ENCODE results near the gene MED16. TPM values are rescaled to one million over a fixed set of nuclear protein-coding genes. Genes with fewer than 3 reads are reported as not detected.

Gene MED16
- total RNA-seq, 2 donors from 2014 or later = 60.4 to 64.1 TPM

GRCh38 chr19:840519-841206, 52.3 kb downstream of the MED16 start, which contains the start of gene PRTN3:
PRTN3 (plus strand) TSS chr19:840999; CDS start chr19:841009, 10 bp downstream.
- Mint-ChIP-seq H3K9me3 (no peaks in the 10 kb centered on the region), H3K27ac (no peak within 1 kb of the TSS), H3K4me1 (peaks cover 9% of the 10 kb centered on the region), H3K36me3 (ENCODE audit: low read depth) (no peaks in the 10 kb centered on the region), H3K27me3 (peaks cover 23% of the 10 kb centered on the region), H3K4me3 (no peak within 1 kb of the TSS)
- no peak for ATAC-seq (replicated peaks)

- H3K9me3 Mint-ChIP-seq = no peaks in the 10 kb centered on the region
- H3K27ac Mint-ChIP-seq = no peak overlapping the region
- peaks cover 5% of the 10 kb centered on the region for H3K4me1 Mint-ChIP-seq
- H3K4me3 Mint-ChIP-seq = no peak overlapping the region
- no peaks in the 10 kb centered on the region for H3K36me3 Mint-ChIP-seq (ENCODE audit: low read depth)
- ATAC-seq (replicated peaks) = no peak
- peaks cover 12% of the 10 kb centered on the region for H3K27me3 Mint-ChIP-seq
Measured at GRCh38 chr19:835210-835810, 57.7 kb downstream of the MED16 start.

GRCh38 chr19:834216-834615, 58.8 kb downstream of the MED16 start:
- H3K4me3 Mint-ChIP-seq = no peak overlapping the region
- H3K4me1 Mint-ChIP-seq = peaks cover 5% of the 10 kb centered on the region
- no peaks in the 10 kb centered on the region for H3K36me3 Mint-ChIP-seq (ENCODE audit: low read depth)
- H3K27me3 Mint-ChIP-seq = peaks cover 12% of the 10 kb centered on the region
- no peaks in the 10 kb centered on the region for H3K9me3 Mint-ChIP-seq
- H3K27ac Mint-ChIP-seq = no peak overlapping the region
- no peak for ATAC-seq (replicated peaks)

GRCh38 chr19:831407-832369, 61.3 kb downstream of the MED16 start:
- H3K36me3 Mint-ChIP-seq (ENCODE audit: low read depth) = no peaks in the 10 kb centered on the region
- ATAC-seq (replicated peaks) = no peak
- no peak overlapping the region for H3K27ac Mint-ChIP-seq
- peaks cover 5% of the 10 kb centered on the region for H3K4me1 Mint-ChIP-seq
- H3K4me3 Mint-ChIP-seq = no peak overlapping the region
- H3K27me3 Mint-ChIP-seq = peaks cover 6% of the 10 kb centered on the region
- H3K9me3 Mint-ChIP-seq = no peaks in the 10 kb centered on the region

- no peak overlapping the region for H3K27ac Mint-ChIP-seq
- no peaks in the 10 kb centered on the region for H3K36me3 Mint-ChIP-seq (ENCODE audit: low read depth)
- H3K27me3 Mint-ChIP-seq = no peaks in the 10 kb centered on the region
- no peaks in the 10 kb centered on the region for H3K4me1 Mint-ChIP-seq
- ATAC-seq (replicated peaks) = no peak
- H3K9me3 Mint-ChIP-seq = no peaks in the 10 kb centered on the region
- H3K4me3 Mint-ChIP-seq = no peak overlapping the region
Measured at GRCh38 chr19:829129-829758, 63.7 kb downstream of the MED16 start.

GRCh38 chr19:827710-828321, 65.2 kb downstream of the MED16 start, which contains the start of gene AZU1:
AZU1 (plus strand) TSS chr19:827837; CDS start chr19:827847, 10 bp downstream.
- ATAC-seq (replicated peaks) = no peak
- Mint-ChIP-seq H3K27ac (no peak within 1 kb of the TSS), H3K27me3 (no peaks in the 10 kb centered on the region), H3K4me1 (no peaks in the 10 kb centered on the region), H3K9me3 (no peaks in the 10 kb centered on the region), H3K4me3 (no peak within 1 kb of the TSS), H3K36me3 (ENCODE audit: low read depth) (no peaks in the 10 kb centered on the region)

GRCh38 chr19:827314-827709, 65.7 kb downstream of the MED16 start:
- H3K27me3 Mint-ChIP-seq = no peaks in the 10 kb centered on the region
- H3K27ac Mint-ChIP-seq = no peak overlapping the region
- ATAC-seq (replicated peaks) = no peak
- no peaks in the 10 kb centered on the region for H3K4me1 Mint-ChIP-seq
- H3K36me3 Mint-ChIP-seq (ENCODE audit: low read depth) = no peaks in the 10 kb centered on the region
- no peaks in the 10 kb centered on the region for H3K9me3 Mint-ChIP-seq
- H3K4me3 Mint-ChIP-seq = no peak overlapping the region

GRCh38 chr19:825897-826644, 66.9 kb downstream of the MED16 start:
- H3K4me3 Mint-ChIP-seq = no peak overlapping the region
- H3K9me3 Mint-ChIP-seq = no peaks in the 10 kb centered on the region
- no peak overlapping the region for H3K27ac Mint-ChIP-seq
- no peaks in the 10 kb centered on the region for H3K27me3 Mint-ChIP-seq
- no peaks in the 10 kb centered on the region for H3K4me1 Mint-ChIP-seq
- ATAC-seq (replicated peaks) = no peak
- no peaks in the 10 kb centered on the region for H3K36me3 Mint-ChIP-seq (ENCODE audit: low read depth)

- Mint-ChIP-seq H3K4me3 (no peak overlapping the region), H3K27ac (no peak overlapping the region), H3K27me3 (no peaks in the 10 kb centered on the region), H3K36me3 (ENCODE audit: low read depth) (no peaks in the 10 kb centered on the region), H3K4me1 (no peaks in the 10 kb centered on the region), H3K9me3 (no peaks in the 10 kb centered on the region)
- no peak for ATAC-seq (replicated peaks)
Measured at GRCh38 chr19:824885-825284, 68.1 kb downstream of the MED16 start.

- no peak overlapping the region for H3K27ac Mint-ChIP-seq
- no peak for ATAC-seq (replicated peaks)
- no peak overlapping the region for H3K4me3 Mint-ChIP-seq
Measured at GRCh38 chr19:823565-824121, 69.3 kb downstream of the MED16 start.

GRCh38 chr19:821825-822503, 71.0 kb downstream of the MED16 start, which contains the start of gene PLPPR3:
PLPPR3 (minus strand) TSS chr19:821955; CDS start chr19:821559, 396 bp downstream.
- H3K27me3 Mint-ChIP-seq = no peaks in the 10 kb centered on the region
- no peak within 1 kb of the TSS for H3K4me3 Mint-ChIP-seq
- ATAC-seq (replicated peaks) = no peak
- H3K9me3 Mint-ChIP-seq = no peaks in the 10 kb centered on the region
- H3K4me1 Mint-ChIP-seq = peaks cover 2% of the 10 kb centered on the region
- H3K36me3 Mint-ChIP-seq (ENCODE audit: low read depth) = peaks cover 3% of the 10 kb centered on the region
- no peak within 1 kb of the TSS for H3K27ac Mint-ChIP-seq

More at GRCh38 chr19:823565-824121, 69.3 kb downstream of the MED16 start:
- H3K27me3 Mint-ChIP-seq = no peaks in the 10 kb centered on the region
- no peaks in the 10 kb centered on the region for H3K4me1 Mint-ChIP-seq
- no peaks in the 10 kb centered on the region for H3K36me3 Mint-ChIP-seq (ENCODE audit: low read depth)
- no peaks in the 10 kb centered on the region for H3K9me3 Mint-ChIP-seq

GRCh38 chr19:821231-821824, 71.7 kb downstream of the MED16 start:
- no peak overlapping the region for H3K4me3 Mint-ChIP-seq
- peaks cover 4% of the 10 kb centered on the region for H3K9me3 Mint-ChIP-seq
- H3K36me3 Mint-ChIP-seq (ENCODE audit: low read depth) = peaks cover 9% of the 10 kb centered on the region
- ATAC-seq (replicated peaks) = no peak
- H3K27me3 Mint-ChIP-seq = no peaks in the 10 kb centered on the region
- H3K4me1 Mint-ChIP-seq = peaks cover 8% of the 10 kb centered on the region
- H3K27ac Mint-ChIP-seq = no peak overlapping the region
